Mammary epithelial cell (primary cell): ENCODE data around the gene CD47.

ENCODE experiments used
- EZH2 ChIP-seq: IDR thresholded peaks from 2 replicates; pipeline ENCODE4 v1.6.1; 2012; ENCODE audit warnings: low read length, inconsistent platforms, borderline replicate concordance
- TF ChIP-seq, protein P1 (sequence below), 2 donors: IDR thresholded peaks in 1 of 2; conservative IDR thresholded peaks in 1 of 2; 2 replicates each; pipeline ENCODE4 v1.5.1; 2011 to 2012; ENCODE audit warnings: inconsistent platforms in 2 of 2, low read length in 2 of 2, mild to moderate bottlenecking in 2 of 2, control low read depth in 1 of 2, low read depth in 1 of 2; ENCODE audit not compliant: insufficient read depth in 1 of 2; ENCODE audit errors: extremely low read depth in 1 of 2

DNA sequence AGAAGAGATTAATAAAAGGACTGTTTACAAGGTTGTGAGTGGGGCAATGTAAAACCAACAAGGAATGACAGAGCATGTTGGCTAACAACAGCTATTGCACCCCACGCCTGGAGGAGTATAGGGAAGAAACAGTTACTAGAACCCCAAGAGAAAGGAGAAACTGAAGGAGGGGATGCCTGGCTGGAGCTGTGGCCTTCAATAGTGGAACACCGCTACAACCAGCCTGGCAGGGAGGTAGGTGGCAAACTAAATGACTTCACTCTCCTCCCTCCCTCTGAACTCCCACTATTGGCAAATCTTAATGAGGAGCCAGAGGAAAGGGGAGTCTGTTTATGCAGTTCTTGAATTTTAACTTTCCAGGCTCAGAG, 7.2 kb upstream of the CD47 start:
- TF ChIP-seq, protein P1, sequence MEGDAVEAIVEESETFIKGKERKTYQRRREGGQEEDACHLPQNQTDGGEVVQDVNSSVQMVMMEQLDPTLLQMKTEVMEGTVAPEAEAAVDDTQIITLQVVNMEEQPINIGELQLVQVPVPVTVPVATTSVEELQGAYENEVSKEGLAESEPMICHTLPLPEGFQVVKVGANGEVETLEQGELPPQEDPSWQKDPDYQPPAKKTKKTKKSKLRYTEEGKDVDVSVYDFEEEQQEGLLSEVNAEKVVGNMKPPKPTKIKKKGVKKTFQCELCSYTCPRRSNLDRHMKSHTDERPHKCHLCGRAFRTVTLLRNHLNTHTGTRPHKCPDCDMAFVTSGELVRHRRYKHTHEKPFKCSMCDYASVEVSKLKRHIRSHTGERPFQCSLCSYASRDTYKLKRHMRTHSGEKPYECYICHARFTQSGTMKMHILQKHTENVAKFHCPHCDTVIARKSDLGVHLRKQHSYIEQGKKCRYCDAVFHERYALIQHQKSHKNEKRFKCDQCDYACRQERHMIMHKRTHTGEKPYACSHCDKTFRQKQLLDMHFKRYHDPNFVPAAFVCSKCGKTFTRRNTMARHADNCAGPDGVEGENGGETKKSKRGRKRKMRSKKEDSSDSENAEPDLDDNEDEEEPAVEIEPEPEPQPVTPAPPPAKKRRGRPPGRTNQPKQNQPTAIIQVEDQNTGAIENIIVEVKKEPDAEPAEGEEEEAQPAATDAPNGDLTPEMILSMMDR (conservative IDR thresholded peaks at IDR 0.05 in 1 of 2, IDR thresholded peaks at IDR 0.05 in 1 of 2; ENCODE audit: extremely low read depth in 1 of 2, insufficient read depth in 1 of 2, low read depth in 1 of 2, low read length in 2 of 2), result no peak
- no peak for TF ChIP-seq EZH2
